Measurements from ENCODE around the gene JAZF1.

Gene JAZF1

DNA sequence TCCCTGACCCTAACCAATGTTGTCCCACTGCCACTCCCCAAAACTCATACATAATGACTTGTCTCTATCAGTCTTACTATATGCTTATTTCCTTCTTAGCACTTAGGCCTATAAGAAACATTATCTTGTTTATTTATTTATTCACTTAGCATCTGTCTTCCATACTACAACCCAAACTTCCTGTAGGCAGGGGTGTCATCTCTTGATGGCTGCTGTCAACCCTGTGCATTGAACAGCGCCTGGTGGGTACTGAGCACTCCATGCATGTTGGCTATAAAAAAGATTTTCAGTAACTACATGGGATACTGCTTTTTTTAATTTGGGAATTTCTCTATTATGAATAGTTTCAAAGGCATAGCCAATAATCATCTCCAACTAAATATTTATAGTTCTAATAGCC lies 46.7 kb downstream of the JAZF1 start:
- no peak for DNase-seq

DNA sequence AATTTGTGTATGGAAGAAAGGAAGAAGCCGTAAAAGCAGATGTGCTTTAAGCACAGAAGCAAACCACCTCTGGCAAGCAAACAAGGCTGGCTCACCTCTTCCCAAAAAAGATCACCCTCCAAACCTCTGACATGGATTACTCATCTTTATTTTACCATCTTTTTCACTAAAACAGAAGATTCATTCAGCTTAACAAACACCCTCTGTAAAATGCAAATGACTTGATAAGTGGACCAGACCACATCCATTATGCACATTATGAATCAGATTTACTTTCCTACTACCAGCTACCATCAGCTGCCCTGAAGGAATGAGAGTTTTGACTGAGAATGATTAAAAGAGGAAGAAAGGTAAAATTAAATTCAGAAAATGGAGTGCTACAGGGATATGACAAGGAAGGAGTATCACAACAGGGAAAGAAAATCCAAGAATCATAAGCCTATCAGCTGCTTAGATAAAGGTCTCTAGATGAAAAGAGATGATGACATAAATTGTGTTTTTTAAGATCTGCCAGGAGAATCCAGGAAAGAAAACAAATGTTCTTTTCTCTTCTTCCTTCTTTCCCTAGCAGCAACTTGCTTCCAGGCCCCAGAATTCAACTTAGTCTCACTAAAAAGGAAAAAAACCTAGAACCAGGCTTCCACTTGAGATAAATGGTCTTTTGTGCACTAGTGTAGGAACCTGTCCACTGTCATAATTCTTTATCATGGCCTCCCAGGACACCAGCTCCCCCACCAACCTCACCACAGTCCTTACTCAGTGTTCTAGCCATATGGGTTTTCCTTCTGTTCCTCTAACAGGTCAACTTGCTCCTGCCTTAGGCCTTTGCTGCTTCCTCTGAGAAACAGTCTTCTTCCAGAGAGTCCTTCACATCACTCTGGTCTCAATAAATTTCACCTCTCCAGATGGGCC lies 47.4 kb downstream of the JAZF1 start:
- DNase-seq: no peak

DNA sequence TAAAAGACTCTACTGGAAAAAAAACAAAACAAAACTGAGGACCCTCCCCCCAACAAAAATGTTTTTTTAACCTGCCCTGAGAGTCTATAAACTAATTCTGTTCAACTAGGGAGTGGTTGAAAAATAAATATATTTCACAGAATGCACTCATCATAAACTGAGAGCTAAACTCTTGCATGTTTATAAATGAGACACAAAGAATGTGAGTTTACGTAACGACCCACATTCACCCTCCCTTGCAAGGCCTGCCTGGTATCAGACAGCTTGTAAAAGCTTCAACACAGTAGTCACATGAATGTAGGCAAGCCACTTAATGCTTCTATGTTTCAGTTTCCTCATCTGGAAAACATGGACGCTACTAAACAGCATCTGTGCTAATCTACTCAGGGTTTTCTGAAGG lies 50.3 kb downstream of the JAZF1 start:
- DNase-seq: no peak

GRCh38 chr7:28128608-28129007 lies 52.0 kb downstream of the JAZF1 start:
- DNase-seq: no peak

DNA sequence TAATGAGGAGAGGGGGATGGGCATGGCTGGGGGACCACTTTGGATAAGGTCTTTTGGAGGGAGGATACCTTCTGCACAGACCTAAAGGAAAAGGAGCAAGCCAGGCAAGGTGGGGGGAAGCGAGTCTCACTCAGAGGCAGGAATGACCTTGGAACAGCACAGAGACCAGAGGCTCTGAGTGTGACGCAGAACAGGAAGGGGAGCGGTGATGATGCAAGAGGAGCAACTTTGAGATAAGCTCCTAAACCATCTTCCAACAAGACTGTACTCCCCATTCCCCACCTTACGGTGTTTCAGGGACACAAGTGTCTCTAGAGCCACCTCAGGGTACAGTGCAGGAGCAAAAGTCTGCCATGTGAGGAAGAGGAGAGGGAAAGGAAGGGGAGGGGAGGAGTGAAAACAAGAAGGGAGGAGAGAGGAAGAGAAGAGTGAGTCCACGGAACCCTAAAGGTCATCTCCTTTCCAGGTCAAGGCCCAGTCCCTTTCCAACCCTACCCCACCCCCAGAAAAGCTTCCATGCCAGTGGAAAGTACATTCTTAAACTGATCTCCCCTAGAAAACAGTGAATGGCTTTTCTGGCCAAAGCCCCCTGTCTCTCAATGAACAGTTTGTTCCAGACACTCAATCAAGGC lies 54.1 kb downstream of the JAZF1 start:
- DNase-seq: no peak

DNA sequence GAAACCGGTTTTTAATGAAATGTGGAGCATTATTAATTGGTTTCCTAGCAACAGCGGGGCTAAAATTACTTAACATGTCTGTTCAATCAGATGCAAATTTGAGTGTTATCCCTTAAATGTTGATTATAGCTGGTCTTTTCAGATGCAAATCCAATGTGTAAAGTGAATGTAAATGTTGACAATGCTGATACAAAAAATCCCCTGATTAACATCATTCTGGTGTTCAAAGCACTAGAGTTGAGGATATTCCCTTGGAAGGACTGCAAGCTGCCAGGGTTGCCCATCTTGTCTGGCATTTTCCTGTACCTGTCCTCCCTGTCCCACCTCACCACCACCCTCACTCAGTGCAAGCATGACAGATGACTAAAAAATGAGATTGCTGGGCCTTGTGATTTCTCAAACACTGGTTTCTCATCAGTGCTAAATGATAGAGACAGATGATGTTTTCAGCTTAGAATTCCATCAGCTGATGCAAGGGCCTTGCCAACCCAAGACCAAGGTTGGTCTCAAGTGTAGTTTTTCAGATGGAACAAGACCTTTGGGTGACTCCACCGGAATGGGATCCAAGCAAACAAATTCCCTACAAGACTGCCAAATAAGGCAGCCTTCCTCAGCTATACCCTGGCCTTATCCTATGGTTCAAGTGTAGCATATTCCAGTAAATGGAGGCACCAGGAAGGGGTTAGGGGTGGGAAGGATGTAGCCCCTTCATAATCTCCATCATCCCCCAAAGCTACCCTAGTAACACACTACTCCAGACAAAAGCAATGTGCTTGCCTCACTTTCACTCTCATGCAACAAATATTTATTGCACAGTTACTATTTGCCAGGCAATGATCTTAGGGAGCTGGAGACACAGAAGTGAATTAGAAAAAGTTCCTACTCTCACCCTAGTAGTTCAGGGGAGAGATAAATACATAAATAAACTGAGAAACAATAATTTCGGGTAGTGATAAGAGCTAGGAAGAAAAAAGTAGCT lies 54.9 kb downstream of the JAZF1 start:
- no peak for DNase-seq

GRCh38 chr7:28124413-28124812 lies 56.2 kb downstream of the JAZF1 start:
- no peak for DNase-seq

DNA sequence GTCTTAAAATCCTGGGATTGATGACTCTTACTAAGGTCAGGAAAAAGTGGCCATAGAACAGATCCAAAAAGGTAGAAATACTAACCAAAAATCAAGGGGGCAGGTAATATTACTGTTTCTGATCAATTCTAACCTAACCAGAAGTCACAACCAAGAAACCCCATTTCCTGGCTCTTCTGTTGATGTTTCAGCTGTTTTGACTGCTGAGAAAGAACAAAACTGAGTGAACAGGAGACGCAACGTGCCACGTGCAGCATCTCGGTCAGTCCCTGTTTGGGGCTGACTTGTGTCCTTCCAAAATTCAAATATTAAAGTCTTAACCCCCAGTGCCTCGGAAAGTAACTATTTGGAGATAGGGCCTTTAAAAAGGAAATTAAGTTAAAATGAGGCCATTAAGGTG lies 56.8 kb downstream of the JAZF1 start:
- DNase-seq: peak; percentile 3

DNA sequence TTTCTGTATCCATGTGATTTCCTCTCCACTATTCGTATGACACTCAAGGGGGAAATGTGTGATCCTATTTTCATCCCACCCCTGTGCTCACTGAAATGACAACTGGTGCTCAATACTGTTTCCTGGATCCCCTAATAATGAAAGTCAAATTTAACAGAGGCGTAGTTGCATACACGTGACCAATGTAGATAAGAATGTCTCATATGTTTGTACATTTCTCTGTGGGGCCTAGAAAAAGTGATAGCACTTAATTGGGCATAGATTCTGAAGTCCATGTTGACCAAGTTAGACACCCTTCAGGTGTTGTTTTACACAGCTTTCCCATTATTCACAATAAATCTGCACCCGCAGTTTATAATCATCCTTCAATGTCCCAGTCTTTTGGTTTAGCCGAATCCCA lies 59.1 kb downstream of the JAZF1 start:
- DNase-seq: no peak

- no peak for DNase-seq
Measured at GRCh38 chr7:28116041-28116440, 64.6 kb downstream of the JAZF1 start.

- no peak for DNase-seq
Measured at GRCh38 chr7:28115261-28115660, 65.3 kb downstream of the JAZF1 start.

DNA sequence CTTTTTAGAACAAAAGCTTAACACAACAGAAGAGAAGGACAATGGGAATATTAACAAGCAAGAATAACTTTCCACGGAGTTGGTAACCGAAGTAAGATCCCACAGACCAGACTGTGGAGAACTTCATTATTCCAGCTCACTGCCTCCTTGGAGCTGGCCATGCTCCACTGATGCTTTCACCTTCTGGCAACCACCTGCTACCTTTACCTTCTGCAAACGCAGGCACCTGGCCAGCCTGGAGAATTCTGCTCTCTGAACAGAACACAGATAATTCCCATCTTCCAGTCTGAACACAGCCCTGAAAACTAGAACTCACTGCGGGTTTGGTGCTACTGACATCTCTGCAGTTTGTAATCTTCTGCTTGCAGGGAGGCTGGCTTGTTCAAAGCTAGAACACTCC lies 66.5 kb downstream of the JAZF1 start:
- no peak for DNase-seq

DNA sequence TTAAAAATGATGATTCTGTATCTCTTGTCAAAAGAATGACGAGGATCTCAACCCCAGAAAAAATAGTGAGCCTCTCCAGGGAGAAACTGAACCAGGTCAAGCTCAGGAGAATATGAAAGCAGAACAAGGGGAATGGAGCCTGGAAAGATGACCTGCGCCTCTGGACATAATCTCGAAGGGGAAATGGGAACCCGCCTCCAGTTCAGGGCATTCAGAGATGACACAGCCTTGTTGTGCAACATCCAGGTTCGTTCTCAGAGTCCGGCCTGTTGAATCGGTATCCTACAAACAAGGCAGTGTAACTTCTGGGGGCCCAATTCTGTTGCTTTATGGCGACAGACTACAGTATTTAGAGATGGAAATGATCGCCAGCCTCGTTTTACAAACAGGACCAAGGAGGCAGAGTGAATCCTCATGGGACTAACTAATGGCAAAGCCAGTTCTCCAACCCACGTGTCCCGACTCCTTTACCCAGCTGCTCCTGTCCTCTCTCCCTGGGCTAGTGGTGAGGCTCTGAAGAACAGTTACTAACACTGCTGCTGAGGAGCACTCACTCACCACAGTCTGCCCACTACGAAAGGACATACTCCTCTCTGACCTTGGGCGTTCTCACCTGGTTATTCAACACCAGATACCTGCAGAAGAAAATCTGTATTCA lies 67.6 kb downstream of the JAZF1 start:
- DNase-seq: no peak

DNA sequence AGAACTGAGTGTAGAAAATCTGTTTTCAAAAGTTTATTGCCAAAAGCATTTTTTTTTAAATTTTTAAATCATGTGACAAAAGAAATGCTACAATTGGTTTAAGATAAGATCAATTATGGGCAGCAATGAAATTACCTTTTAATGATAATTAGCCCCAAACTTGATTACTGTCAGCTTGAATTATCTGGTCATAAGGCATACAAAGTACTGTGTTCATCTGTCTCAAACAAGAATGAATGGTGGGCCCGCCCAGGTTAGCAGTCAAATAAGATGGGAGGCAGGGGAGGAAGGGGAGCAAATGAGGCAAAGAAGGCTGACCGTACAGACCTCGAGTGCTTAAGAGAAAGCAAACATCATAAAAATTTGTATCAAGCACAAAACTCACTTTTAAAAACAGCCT lies 68.1 kb downstream of the JAZF1 start:
- DNase-seq: no peak

DNA sequence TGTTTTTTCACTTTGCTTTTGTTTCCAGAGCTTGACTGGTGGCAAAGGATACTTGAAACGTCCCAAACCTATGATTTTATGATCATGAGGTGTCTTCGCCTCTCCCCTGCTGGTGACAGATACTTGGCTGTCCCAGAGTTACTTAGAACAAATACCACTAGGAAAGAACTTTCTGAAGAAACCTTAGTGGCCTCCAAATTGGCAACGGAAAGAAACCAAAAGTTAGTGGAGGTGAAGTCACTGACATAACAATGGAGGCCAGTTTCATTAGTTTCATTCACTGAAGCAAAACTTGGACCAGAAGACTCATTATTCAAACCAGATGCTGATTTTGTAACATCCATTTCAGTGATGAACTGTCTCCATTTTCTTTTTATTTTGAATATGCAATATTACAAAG lies 68.6 kb downstream of the JAZF1 start:
- DNase-seq: no peak

- no peak for DNase-seq
Measured at GRCh38 chr7:28110427-28111012, 70.1 kb downstream of the JAZF1 start.

- no peak for DNase-seq
Measured at GRCh38 chr7:28108747-28109146, 71.8 kb downstream of the JAZF1 start.

DNA sequence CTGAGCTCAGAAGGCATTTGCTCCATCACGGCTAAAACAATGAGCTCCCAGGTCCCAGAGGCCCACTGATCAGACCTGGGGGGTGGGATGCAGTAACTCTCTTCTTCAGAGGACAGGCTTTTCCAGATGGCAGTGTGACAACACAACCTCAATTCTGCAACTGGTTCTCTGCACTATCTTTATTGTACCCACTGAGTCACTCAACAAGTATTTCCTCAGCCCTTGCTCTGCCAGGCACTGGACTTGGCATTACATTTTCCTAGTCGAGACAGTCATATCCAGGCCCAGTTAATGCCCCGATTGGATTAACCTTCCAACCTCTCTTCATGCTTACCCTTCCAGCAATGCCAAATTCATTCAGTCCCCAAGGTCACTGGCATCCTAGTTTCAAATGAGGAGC lies 72.6 kb downstream of the JAZF1 start:
- no peak for DNase-seq

GRCh38 chr7:28106321-28106829 lies 74.2 kb downstream of the JAZF1 start:
- no peak for DNase-seq

- DNase-seq: no peak
Measured at GRCh38 chr7:28105234-28105633, 75.4 kb downstream of the JAZF1 start.

- no peak for DNase-seq
Measured at GRCh38 chr7:28104811-28105210, 75.8 kb downstream of the JAZF1 start.

GRCh38 chr7:28104041-28104541 lies 76.5 kb downstream of the JAZF1 start:
- DNase-seq: no peak

Data from central memory CD4-positive, alpha-beta T cell (primary cell).